HG03064 (cell line): ENCODE data around the gene MYOZ2.

Experiments
- ATAC-seq: cut with Tn5 transposase; IDR thresholded peaks from one replicate; pipeline ENCODE4 v1.9.1; 2021; ENCODE audit warnings: low read depth; ENCODE audit not compliant: unreplicated experiment

MYOZ2 gene

DNA sequence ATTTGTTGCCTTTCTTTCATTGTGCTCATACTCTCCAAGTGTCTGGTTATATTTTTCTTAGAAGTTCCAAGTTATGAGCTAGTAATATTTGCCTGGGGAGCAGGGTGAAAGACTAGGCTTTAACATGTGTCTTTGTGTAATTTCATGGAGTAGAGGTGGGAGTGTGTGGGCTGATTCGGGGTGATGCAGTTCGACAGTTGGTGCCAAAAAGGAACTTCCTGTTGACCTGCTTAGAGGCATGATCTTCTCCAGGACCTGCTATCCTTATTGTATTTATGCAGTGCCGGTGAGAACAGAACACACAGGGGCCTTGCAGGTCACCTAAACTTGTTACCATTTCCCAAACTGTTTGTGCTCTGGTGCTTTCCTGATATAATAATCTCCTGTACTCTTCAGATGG lies 98.1 kb downstream of the MYOZ2 start:
- ATAC-seq, result no peak

GRCh38 chr4:119237201-119237600 lies 101.6 kb downstream of the MYOZ2 start:
- ATAC-seq, result no peak
